Mesenchymal stem cell (in vitro differentiated cells and primary cell): ENCODE data around the gene SLC7A7.

ENCODE experiments used
- DNase-seq: peaks from one replicate; pipeline ENCODE4 v3.0.0-alpha.2; 2013
- H2AFZ ChIP-seq: one replicate; pipeline ENCODE4 v1.6.1; 2013; ENCODE audit warnings: low read depth, mild to moderate bottlenecking, control low read depth, inconsistent platforms, low read length, moderate library complexity
- H2AK5ac ChIP-seq: 2 replicates; pipeline ENCODE4 v1.6.1; 2013; ENCODE audit warnings: low read length, moderate library complexity, mild to moderate bottlenecking, inconsistent platforms; ENCODE audit not compliant: severe bottlenecking
- H2BK120ac ChIP-seq: one replicate; pipeline ENCODE4 v1.6.1; 2013; ENCODE audit warnings: low read depth, mild to moderate bottlenecking, inconsistent platforms, low read length, moderate library complexity
- H2BK12ac ChIP-seq, 2 experiments: one replicate each; pipeline ENCODE4 v1.6.1; 2013; ENCODE audit warnings: inconsistent platforms in 2 of 2, low read length in 2 of 2, mild to moderate bottlenecking in 2 of 2, moderate library complexity in 2 of 2, control low read depth in 1 of 2
- H2BK15ac ChIP-seq: one replicate; pipeline ENCODE4 v1.6.1; 2013; ENCODE audit warnings: mild to moderate bottlenecking, low read depth, inconsistent platforms; ENCODE audit not compliant: poor library complexity, severe bottlenecking
- H2BK5ac ChIP-seq: 2 replicates; pipeline ENCODE4 v1.6.1; 2013; ENCODE audit warnings: low read depth, mild to moderate bottlenecking, low read length, control low read depth, inconsistent platforms; ENCODE audit not compliant: poor library complexity, severe bottlenecking
- H3K14ac ChIP-seq, 2 experiments: one replicate each; pipeline ENCODE4 v1.6.1; 2013; ENCODE audit warnings: inconsistent platforms in 2 of 2, low read length in 2 of 2, control low read depth in 1 of 2, mild to moderate bottlenecking in 1 of 2, moderate library complexity in 1 of 2
- H3K18ac ChIP-seq, 2 experiments: one replicate each; pipeline ENCODE4 v1.6.1; 2013; ENCODE audit warnings: inconsistent platforms in 2 of 2, low read length in 2 of 2, control low read depth in 1 of 2, low read depth in 1 of 2, mild to moderate bottlenecking in 1 of 2
- H3K23ac ChIP-seq, 2 experiments: one replicate each; pipeline ENCODE4 v1.6.1; 2013; ENCODE audit warnings: inconsistent platforms in 2 of 2, low read length in 2 of 2, mild to moderate bottlenecking in 2 of 2, moderate library complexity in 2 of 2, control low read depth in 1 of 2
- H3K27ac ChIP-seq: 2 replicates; pipeline ENCODE4 v1.5.1; 2013; ENCODE audit warnings: mild to moderate bottlenecking, moderate library complexity, low read length, control low read depth, inconsistent platforms; ENCODE audit not compliant: poor library complexity, severe bottlenecking
- H3K27me3 ChIP-seq, 2 experiments: 2 replicates each; pipeline versions ENCODE4 v1.6.1 to v1.7.0; 2013; ENCODE audit warnings: low read length in 2 of 2, mild to moderate bottlenecking in 2 of 2, moderate library complexity in 2 of 2, control low read depth in 1 of 2, inconsistent platforms in 1 of 2; ENCODE audit not compliant: control insufficient read depth in 1 of 2, insufficient read depth in 1 of 2
- H3K36me3 ChIP-seq, 2 experiments: 2 replicates each; pipeline versions ENCODE4 v1.6.1 to v1.7.0; 2013; ENCODE audit warnings: low read length in 2 of 2, control low read depth in 1 of 2, inconsistent platforms in 1 of 2, low read depth in 1 of 2, mild to moderate bottlenecking in 1 of 2; ENCODE audit not compliant: insufficient read depth in 2 of 2, control insufficient read depth in 1 of 2
- H3K4ac ChIP-seq, 2 experiments: one replicate each; pipeline ENCODE4 v1.6.1; 2013; ENCODE audit warnings: inconsistent platforms in 2 of 2, low read length in 2 of 2, mild to moderate bottlenecking in 2 of 2, moderate library complexity in 2 of 2, control low read depth in 1 of 2, low read depth in 1 of 2
- H3K4me1 ChIP-seq: 2 replicates; pipeline ENCODE4 v1.6.1; 2013; ENCODE audit warnings: low read depth, low read length, control low read depth; ENCODE audit not compliant: control insufficient read depth, insufficient read depth
- H3K4me2 ChIP-seq: 2 replicates; pipeline ENCODE4 v1.6.1; 2013; ENCODE audit warnings: low read length, mild to moderate bottlenecking, inconsistent platforms; ENCODE audit not compliant: poor library complexity, severe bottlenecking
- H3K4me3 ChIP-seq, 2 experiments: 2 replicates each; pipeline versions ENCODE4 v1.5.1 to v1.7.0; 2013; ENCODE audit warnings: low read length in 2 of 2, mild to moderate bottlenecking in 2 of 2, control low read depth in 1 of 2, low read depth in 1 of 2; ENCODE audit not compliant: insufficient read depth in 1 of 2
- H3K79me1 ChIP-seq: replicated peaks from 2 replicates; pipeline ENCODE4 v1.6.1; 2013; ENCODE audit warnings: mild to moderate bottlenecking, control low read depth, low read length, inconsistent platforms; ENCODE audit not compliant: poor library complexity, severe bottlenecking
- H3K9ac ChIP-seq: 2 replicates; pipeline ENCODE4 v1.7.0; 2013; ENCODE audit warnings: mild to moderate bottlenecking, low read length, moderate library complexity
- H3K9me3 ChIP-seq: 2 replicates; pipeline ENCODE4 v1.7.0; 2013; ENCODE audit warnings: mild to moderate bottlenecking, low read length; ENCODE audit not compliant: control insufficient read depth
- H4K8ac ChIP-seq: one replicate; pipeline ENCODE4 v1.6.1; 2013; ENCODE audit warnings: inconsistent platforms, mild to moderate bottlenecking, low read length, moderate library complexity
- H4K91ac ChIP-seq: one replicate; pipeline ENCODE4 v1.6.1; 2013; ENCODE audit warnings: mild to moderate bottlenecking, low read length, inconsistent platforms
- WGBS: methylation state at CpG from one replicate; pipeline ENCODE4 v1.1.7; 2013; ENCODE audit warnings: mixed read lengths; 5-methylcytosine and 5-hydroxymethylcytosine counted together

Gene SLC7A7

GRCh38 chr14:22843123-22843925, 28.1 kb upstream of the SLC7A7 start:
- Histone ChIP-seq H3K9me3 (no peaks in the 10 kb centered on the region), H2BK15ac (no peak overlapping the region), H4K8ac (no peak overlapping the region), H3K36me3 (peaks cover 78 to 84% of the 10 kb centered on the region in 2 experiments), H3K9ac (peak overlapping the region; percentile 100), H3K4me2 (no peak overlapping the region), H2AK5ac (no peak overlapping the region), H3K14ac (no peak overlapping the region), H3K4me3 (peak overlapping the region in 1 of 2 experiments; percentile 39), H2BK12ac (no peak overlapping the region), H3K23ac (no peak overlapping the region), H2AFZ (no peak overlapping the region), H2BK120ac (no peak overlapping the region), H3K27ac (no peak overlapping the region), H2BK5ac (no peak overlapping the region), H3K27me3 (no peaks in the 10 kb centered on the region), H3K79me1 (peaks cover 28% of the 10 kb centered on the region), H3K4ac (no peak overlapping the region), H4K91ac (no peak overlapping the region), H3K4me1 (peaks cover 42% of the 10 kb centered on the region), H3K18ac (no peak overlapping the region)
- WGBS, result 94% methylated on average over 20 of the region's 21 CpGs
- DNase-seq, result no peak

GRCh38 chr14:22842211-22843122, 27.2 kb upstream of the SLC7A7 start:
- H3K4me1 ChIP-seq, result peaks cover 34% of the 10 kb centered on the region
- H3K18ac ChIP-seq, result no peak overlapping the region
- no peak overlapping the region for H3K23ac ChIP-seq
- H2BK5ac ChIP-seq, result no peak overlapping the region
- no peak overlapping the region for H2AFZ ChIP-seq
- WGBS, result 98% methylated on average over 24 of the region's 28 CpGs
- no peak overlapping the region for H3K4ac ChIP-seq
- no peak overlapping the region for H4K91ac ChIP-seq
- no peak overlapping the region for H3K14ac ChIP-seq
- H3K4me3 ChIP-seq, result peak overlapping the region; percentile 33 to 39
- H3K79me1 ChIP-seq, result peaks cover 28% of the 10 kb centered on the region
- DNase-seq, result no peak
- H4K8ac ChIP-seq, result no peak overlapping the region
- no peaks in the 10 kb centered on the region for H3K27me3 ChIP-seq
- H2BK120ac ChIP-seq, result no peak overlapping the region
- no peaks in the 10 kb centered on the region for H3K9me3 ChIP-seq
- no peak overlapping the region for H3K27ac ChIP-seq
- H2BK15ac ChIP-seq, result no peak overlapping the region
- peak overlapping the region; percentile 100 for H3K9ac ChIP-seq
- peaks cover 74 to 85% of the 10 kb centered on the region in 2 experiments for H3K36me3 ChIP-seq
- H2BK12ac ChIP-seq, result no peak overlapping the region
- no peak overlapping the region for H2AK5ac ChIP-seq
- no peak overlapping the region for H3K4me2 ChIP-seq

GRCh38 chr14:22841769-22842168, 26.5 kb upstream of the SLC7A7 start:
- H3K79me1 ChIP-seq, result peaks cover 25% of the 10 kb centered on the region
- H3K27me3 ChIP-seq, result no peaks in the 10 kb centered on the region
- H3K4ac ChIP-seq, result no peak overlapping the region
- H2BK5ac ChIP-seq, result no peak overlapping the region
- no peak overlapping the region for H2BK15ac ChIP-seq
- H3K18ac ChIP-seq, result no peak overlapping the region
- no peak overlapping the region for H2AK5ac ChIP-seq
- peak overlapping the region in 1 of 2 experiments; percentile 15 for H3K4me3 ChIP-seq
- H2BK12ac ChIP-seq, result no peak overlapping the region
- H3K4me2 ChIP-seq, result no peak overlapping the region
- no peak overlapping the region for H3K14ac ChIP-seq
- no peaks in the 10 kb centered on the region for H3K9me3 ChIP-seq
- no peak overlapping the region for H2BK120ac ChIP-seq
- H2AFZ ChIP-seq, result no peak overlapping the region
- H3K27ac ChIP-seq, result no peak overlapping the region
- peaks cover 69 to 82% of the 10 kb centered on the region in 2 experiments for H3K36me3 ChIP-seq
- H3K23ac ChIP-seq, result no peak overlapping the region
- peaks cover 29% of the 10 kb centered on the region for H3K4me1 ChIP-seq
- over 99% methylated on average over 8 of the region's 8 CpGs for WGBS
- no peak overlapping the region for H4K91ac ChIP-seq
- H4K8ac ChIP-seq, result no peak overlapping the region
- DNase-seq, result no peak
- H3K9ac ChIP-seq, result peak overlapping the region; percentile 100

- Histone ChIP-seq H3K36me3 (peaks cover 64 to 77% of the 10 kb centered on the region in 2 experiments), H3K4me3 (peak overlapping the region in 1 of 2 experiments; percentile 15), H3K4me2 (no peak overlapping the region), H3K27me3 (no peaks in the 10 kb centered on the region), H3K9me3 (no peaks in the 10 kb centered on the region), H2AK5ac (no peak overlapping the region), H3K79me1 (peaks cover 21% of the 10 kb centered on the region), H4K91ac (peak overlapping the region; percentile 23), H4K8ac (peak overlapping the region; percentile 31), H2BK12ac (no peak overlapping the region), H2BK15ac (no peak overlapping the region), H2BK120ac (no peak overlapping the region), H3K23ac (no peak overlapping the region), H3K27ac (no peak overlapping the region), H3K4me1 (peaks cover 24% of the 10 kb centered on the region), H3K4ac (no peak overlapping the region), H3K9ac (peak overlapping the region; percentile 100), H3K14ac (no peak overlapping the region), H3K18ac (peak overlapping the region in 1 of 2 experiments; percentile 31), H2AFZ (no peak overlapping the region), H2BK5ac (no peak overlapping the region)
- no peak for DNase-seq
- 97% methylated on average over 9 of the region's 9 CpGs for WGBS
These were observed 26.1 kb upstream of the SLC7A7 start for GRCh38 chr14:22841311-22841710.
